ENCODE results near the gene NSD2. TPM values are rescaled to one million over a fixed set of nuclear protein-coding genes. Genes with fewer than 3 reads are reported as not detected.
"Not testable (repeated sequence)": the region's sequence is repeated elsewhere in the genome, so short reads cannot be mapped to it uniquely, and the experiment has no call there.

Gene NSD2
- total RNA-seq, 4 donors from 2014 or later, result 17.3 to 23.6 (median 19.4) TPM

- intact Hi-C loops (cut with DNase I; ENCODE audit: low total_unique reads), result no loop called here
- DNase-seq (ENCODE audit: low spot score in 2 of 2), result no peak
- no peak overlapping the region for H3K4me3 ChIP-seq (ENCODE audit: low read depth, poor library complexity, severe bottlenecking)
- 89% methylated on average over 18 of the region's 18 CpGs for WGBS, 2 donors
- TF ChIP-seq CTCF (IDR thresholded peaks at IDR 0.05) (no peak), POLR2A (IDR thresholded peaks at IDR 0.05) (no peak)
Observed at GRCh38 chr4:1832690-1833089, 38.5 kb upstream of the NSD2 start.

- WGBS, 2 donors, result 94 to 98% methylated on average over 9 to 10 of the region's 14 CpGs
- no peak for DNase-seq (ENCODE audit: low spot score in 2 of 2)
- TF ChIP-seq POLR2A (IDR thresholded peaks at IDR 0.05) (no peak), CTCF (IDR thresholded peaks at IDR 0.05) (no peak)
- H3K4me3 ChIP-seq (ENCODE audit: low read depth, poor library complexity, severe bottlenecking), result no peak overlapping the region
- intact Hi-C loops (cut with DNase I; ENCODE audit: low total_unique reads), result no loop called here
Observed at GRCh38 chr4:1833307-1834046, 37.7 kb upstream of the NSD2 start.

GRCh38 chr4:1834047-1834775, 37.0 kb upstream of the NSD2 start:
- DNase-seq (ENCODE audit: low spot score in 2 of 2), result no peak
- no peak overlapping the region for H3K4me3 ChIP-seq (ENCODE audit: low read depth, poor library complexity, severe bottlenecking)
- WGBS, 2 donors, result 90 to 91% methylated on average over 20 to 21 of the region's 21 CpGs
- intact Hi-C loops (cut with DNase I; ENCODE audit: low total_unique reads), result no loop called here
- no peak for TF ChIP-seq CTCF (IDR thresholded peaks at IDR 0.05)
- TF ChIP-seq POLR2A (IDR thresholded peaks at IDR 0.05), result no peak

GRCh38 chr4:1835836-1836235, 35.4 kb upstream of the NSD2 start:
- intact Hi-C loops (cut with DNase I; ENCODE audit: low total_unique reads); H3K4me3 ChIP-seq (ENCODE audit: low read depth, poor library complexity, severe bottlenecking); DNase-seq (ENCODE audit: low spot score in 2 of 2): not testable (repeated sequence)
- 96 to 97% methylated on average over 8 of the region's 8 CpGs for WGBS, 2 donors

GRCh38 chr4:1836650-1837049, 34.5 kb upstream of the NSD2 start:
- intact Hi-C loops (cut with DNase I; ENCODE audit: low total_unique reads), result no loop called here
- H3K4me3 ChIP-seq (ENCODE audit: low read depth, poor library complexity, severe bottlenecking), result no peak overlapping the region
- WGBS, 2 donors, result 96 to 98% methylated on average over 3 to 7 of the region's 7 CpGs
- DNase-seq (ENCODE audit: low spot score in 2 of 2), result no peak
- no peak for TF ChIP-seq POLR2A (IDR thresholded peaks at IDR 0.05)
- no peak for TF ChIP-seq CTCF (IDR thresholded peaks at IDR 0.05)

GRCh38 chr4:1837069-1837468, 34.1 kb upstream of the NSD2 start:
- no peak overlapping the region for H3K4me3 ChIP-seq (ENCODE audit: low read depth, poor library complexity, severe bottlenecking)
- 91 to 95% methylated on average over 10 of the region's 10 CpGs for WGBS, 2 donors
- TF ChIP-seq CTCF (IDR thresholded peaks at IDR 0.05), result no peak
- TF ChIP-seq POLR2A (IDR thresholded peaks at IDR 0.05), result no peak
- intact Hi-C loops (cut with DNase I; ENCODE audit: low total_unique reads), result no loop called here
- no peak for DNase-seq (ENCODE audit: low spot score in 2 of 2)
